GM19468 (cell line): ENCODE measurements around the gene GRK5.
"Not testable (repeated sequence)": the region's sequence is repeated elsewhere in the genome, so short reads cannot be mapped to it uniquely, and the experiment has no call there.

ENCODE experiments used
- ATAC-seq: cut with Tn5 transposase; IDR thresholded peaks from one replicate; pipeline ENCODE4 v1.9.1; 2021; ENCODE audit warnings: mild to moderate bottlenecking, moderate library complexity, moderate number of reproducible peaks; ENCODE audit not compliant: unreplicated experiment; ENCODE audit errors: extremely low read depth

Gene GRK5

DNA sequence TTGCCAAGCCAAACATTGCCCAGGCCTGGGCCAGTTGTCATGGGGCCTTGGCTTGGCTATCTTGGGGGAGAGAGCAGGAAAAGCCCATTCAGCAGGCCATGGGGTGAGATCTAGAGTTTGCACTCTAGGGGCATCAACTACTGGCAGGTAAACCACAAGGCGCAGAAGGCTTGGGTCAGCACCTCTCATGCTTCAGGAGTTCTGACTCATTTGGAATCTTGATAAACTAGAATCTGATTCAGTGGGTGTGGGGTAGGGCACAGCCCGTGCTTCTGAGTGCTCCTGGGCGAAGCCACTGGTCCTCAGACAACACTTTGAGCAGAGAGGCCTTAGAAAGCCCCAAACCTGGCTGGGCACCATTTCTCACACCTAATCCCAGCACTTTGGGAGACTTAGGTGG lies 254.0 kb downstream of the GRK5 start:
- ATAC-seq = peak; percentile 50

DNA sequence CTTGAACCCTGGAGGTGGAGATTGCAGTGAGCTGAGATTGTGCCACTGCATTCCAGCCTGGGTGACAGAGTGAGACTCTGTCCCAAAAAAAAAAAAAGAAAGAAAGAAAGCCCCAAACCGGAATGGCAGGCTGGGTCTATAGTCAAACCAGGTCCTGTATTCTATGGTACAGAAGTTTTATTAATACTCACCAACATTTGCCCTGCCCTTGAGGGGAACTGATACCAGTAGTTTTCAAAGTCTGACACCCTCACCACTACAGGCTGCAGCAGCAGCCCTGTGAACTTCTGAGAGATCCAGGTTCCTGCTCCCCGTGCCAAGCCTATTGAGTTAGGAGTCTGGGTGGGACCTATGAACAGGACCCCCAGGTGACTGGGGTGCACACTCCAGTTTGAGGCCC lies 254.6 kb downstream of the GRK5 start:
- no peak for ATAC-seq

DNA sequence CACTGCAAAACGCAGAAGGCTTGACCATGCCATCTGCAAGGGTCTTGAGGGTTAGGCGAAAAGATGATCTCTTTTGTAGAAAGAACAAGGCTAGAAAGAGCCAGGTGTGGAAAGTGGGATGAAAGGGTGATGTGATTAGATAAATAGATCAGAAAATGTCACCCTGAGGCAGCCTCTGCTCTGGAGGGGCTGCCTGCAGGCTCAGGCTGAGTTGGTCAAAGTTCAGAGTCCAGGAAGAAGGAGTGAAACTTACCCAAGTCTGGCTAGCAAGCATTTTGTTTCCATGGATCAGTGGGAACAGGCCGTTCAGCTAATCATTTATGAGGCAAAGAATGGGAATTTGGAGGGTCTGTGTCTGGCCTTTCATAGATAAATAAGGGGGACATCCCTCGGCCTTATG lies 255.4 kb downstream of the GRK5 start:
- no peak for ATAC-seq

DNA sequence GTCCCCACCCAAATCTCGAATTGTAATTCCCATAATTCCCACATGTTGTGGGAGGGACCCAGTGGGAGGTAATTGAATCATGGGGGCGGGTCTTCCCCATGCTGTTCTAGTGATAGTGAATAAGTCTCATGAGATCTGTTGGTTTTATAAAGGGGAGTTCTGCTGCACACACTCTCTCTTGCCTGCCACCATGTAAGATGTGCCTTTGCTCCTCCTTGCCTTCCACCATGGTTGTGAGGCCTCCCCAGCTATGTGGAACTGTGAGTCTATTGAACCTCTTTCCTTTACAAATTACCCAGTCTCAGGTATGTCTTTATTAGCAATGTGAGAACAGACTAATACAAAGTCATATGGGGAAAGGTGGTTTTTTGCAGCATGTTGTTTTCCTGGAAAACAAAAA lies 255.8 kb downstream of the GRK5 start:
- not testable (repeated sequence) for ATAC-seq

DNA sequence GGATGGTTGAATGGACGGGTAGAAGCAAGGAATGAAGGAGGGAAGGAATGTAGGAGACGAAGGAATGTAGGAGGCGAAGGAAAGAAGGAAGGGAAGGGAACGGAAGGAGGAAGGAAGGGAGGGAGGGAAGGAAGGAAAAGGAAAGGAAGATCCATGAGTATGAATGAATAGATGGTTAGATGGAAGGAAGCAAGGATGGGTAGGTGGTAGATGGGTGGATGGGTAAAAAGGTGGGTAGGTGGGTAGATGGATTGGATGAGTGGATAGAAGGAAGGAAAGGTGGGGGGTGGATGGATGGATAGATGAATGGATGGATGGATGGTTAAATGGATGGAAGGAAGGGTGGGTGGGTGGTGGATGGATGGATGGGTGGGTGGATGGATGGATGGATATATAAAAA lies 257.7 kb downstream of the GRK5 start:
- no peak for ATAC-seq

DNA sequence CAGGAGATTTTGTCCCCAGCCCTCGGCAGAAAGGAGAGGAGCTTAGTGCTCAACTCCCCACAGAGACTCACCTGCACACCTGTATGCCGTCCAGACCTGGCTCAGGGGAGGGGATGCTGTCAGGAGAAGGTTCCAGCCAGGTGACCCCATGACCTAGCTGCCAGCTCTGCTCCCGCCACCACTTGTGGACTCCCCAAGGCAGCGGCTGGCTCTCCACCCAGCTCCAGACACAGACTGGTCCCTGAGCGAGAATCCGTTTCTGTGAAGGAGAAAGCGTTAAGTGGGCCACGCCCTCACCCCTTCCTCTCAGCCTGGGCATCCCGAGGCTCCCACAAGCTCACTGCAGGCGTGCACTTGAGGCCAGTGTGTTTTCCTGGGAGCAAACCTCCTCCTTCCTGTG lies 258.7 kb downstream of the GRK5 start:
- ATAC-seq = no peak

DNA sequence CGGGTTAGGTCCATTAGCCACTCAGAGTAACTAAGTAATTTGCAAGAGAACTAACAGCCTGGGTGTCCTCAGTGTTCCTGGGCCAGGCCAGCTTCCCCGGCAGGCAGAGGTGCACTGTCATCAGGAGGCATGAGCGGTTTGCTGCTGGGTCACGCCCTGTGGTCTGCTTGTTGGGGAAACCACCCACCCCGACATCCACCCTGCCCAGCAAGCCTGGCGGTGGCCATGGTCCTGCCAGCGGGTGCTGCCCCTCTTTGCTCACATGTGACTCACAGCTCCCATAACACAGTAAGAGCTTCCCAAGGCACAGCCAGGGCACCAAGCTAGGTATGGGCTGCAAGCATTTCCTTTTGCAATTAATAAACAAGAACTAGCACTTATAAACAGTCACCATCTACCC lies 259.3 kb downstream of the GRK5 start:
- ATAC-seq = no peak

DNA sequence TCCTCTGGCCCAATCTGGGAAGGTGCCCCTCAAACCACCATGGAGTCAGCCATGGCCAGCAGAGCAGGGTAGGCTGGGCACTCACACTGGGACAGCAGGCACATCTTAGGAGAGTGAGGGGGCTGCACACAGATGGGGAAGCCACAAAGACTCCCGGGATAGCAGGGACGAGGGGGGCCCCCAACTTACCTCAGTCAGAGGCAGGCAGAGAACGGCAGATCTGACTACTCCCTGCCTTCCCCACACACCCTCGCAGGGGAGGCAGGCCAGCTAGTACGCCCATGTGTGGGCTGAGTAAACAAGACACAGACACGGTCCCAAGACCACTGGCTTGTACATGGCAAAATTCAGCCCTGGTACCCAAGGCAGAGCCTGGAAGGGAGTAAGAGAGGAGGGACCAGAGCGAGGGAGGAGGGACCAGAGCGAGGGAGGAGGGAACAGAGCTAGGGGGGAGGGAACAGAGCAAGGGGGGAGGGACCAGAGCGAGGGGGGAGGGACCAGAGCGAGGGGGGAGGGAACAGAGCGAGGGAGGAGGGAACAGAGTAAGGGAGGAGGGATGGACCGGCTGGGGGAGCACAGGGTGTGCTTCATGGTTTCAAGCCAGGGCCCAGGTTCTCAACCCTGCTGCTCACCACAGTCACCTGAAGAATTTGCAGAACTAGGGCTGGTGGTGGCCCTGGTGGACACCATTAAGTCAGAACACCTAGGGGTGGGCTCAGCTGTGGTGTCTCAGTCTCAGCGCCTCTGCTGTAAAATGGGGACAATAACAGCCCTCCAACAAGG lies 261.4 kb downstream of the GRK5 start:
- ATAC-seq = no peak

DNA sequence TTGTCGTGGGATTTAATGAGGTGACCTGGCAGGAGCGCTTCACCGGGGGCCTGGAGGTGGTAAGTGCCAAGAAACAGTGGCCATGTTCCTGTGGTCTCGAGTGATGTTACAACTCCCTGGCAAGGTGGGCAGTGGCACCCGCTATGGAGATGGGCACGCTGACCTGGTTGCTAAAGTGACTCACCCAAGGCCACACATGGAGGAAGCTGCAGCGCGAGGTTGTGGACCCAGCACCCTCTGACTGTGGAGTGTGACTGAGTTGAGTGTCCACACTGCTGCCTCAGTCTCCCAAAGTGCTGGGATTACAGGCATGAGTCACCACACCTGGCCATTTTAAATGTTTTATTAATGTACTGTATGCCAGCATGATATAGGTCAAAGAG lies 261.9 kb downstream of the GRK5 start:
- no peak for ATAC-seq

DNA sequence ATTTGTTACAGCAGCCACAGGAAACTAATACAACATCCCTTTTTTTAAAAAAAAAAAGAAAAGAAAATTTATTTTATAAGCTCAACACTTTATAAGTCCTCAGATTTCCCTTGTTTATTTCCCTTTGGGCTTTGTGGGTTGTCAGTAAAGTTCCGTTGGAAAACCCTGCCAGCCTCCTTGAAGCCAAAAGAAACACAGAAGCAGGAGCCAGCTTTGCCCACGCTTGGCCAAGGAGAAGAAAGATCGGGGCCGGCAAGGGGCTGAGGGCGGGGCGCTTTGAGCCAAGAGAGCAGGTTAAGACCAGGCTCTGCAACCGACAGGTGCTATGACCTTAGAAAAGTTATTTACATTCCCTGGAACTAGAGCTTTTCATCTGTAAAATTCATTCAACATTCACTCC lies 262.5 kb downstream of the GRK5 start:
- no peak for ATAC-seq

DNA sequence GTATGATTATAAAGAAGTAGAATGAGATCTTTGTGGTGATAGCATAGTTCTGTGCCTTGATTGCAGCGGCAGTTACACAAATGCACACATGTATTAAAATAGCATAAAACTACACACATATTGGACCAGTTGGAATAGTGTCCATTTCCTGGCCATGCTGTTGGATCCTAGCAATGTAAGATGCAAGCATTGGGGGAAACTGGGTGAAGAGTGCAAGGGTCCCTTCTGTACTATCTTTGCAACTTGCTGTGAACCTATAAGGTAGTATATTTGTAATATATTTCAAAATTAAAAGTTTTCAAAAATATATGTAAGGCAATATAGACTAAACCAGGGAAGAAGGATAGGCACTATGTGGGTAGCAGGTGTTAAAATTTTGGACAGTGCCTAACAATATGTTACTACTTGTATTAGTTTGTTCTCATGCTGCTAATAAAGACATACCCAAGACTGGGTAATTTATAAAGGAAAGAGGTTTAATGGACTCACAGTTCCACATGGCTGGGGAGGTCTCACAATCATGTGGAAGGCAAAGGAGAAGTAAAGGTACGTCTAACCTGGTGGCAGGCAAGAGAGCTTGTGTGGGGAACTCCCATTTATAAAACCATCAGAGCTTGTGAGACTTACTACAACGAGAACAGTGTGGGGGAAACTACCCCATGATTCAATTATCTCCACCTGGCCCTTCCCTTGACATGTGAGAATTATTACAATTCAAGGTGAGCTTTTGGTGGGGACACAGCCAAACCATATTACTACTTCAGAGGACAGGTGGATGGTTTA lies 263.7 kb downstream of the GRK5 start:
- ATAC-seq = no peak

DNA sequence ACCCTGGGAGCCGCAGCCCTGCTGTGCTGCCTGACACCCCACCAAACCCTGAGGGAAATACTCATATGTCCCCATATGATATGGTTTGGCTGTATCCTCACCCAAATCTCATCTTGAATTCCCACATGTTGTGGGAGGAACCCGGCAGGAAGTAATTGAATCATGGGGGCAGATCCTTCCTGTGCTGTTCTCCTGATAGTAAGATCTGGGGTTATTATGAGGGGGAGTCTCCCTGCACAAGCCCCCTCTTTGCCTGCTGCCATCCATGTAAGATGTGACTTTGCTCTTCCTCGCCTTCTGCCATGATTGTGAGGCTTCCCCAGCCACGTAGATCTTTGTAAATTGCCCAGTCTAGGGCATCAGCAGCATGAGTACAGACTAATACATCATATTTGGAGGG lies 266.4 kb downstream of the GRK5 start:
- ATAC-seq = no peak

DNA sequence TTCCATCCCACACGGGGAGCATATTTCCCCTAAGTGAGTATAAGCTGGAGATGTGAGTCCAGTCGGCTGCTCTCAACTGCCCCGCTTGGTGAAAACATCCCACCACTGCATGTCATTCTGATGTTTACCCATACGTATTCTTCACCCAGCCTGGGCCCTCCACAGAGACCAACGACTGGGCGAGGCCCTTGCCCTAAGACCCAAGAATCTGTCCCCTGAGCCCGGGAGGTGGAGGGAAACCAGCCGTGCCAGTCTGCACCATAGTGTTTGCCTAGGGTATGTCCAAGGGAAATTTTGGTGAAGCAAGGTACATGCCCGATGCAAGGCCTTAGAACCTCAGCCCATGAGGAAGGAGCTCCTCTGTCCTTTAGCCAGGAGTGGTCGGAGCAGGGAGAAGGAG lies 267.2 kb downstream of the GRK5 start:
- no peak for ATAC-seq

DNA sequence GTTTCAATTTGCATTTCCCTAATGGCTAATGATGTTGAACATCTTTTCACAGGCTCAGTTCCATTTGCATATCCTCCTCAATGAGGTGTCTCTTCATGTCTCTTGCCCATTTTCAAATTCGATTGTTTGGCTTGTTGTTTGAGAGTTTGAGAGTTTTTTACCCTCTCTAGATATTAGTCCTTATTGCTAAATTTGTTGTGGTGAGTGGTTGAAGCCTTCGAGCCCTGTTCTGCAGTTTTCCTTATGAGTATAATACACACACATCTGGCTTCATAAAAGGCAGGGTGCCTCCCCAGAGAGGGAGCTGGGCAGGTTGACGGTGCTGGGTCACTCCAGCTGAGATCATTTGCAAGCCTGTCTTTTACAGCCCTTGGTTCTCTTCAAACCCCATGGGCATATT lies 270.1 kb downstream of the GRK5 start:
- ATAC-seq = no peak

DNA sequence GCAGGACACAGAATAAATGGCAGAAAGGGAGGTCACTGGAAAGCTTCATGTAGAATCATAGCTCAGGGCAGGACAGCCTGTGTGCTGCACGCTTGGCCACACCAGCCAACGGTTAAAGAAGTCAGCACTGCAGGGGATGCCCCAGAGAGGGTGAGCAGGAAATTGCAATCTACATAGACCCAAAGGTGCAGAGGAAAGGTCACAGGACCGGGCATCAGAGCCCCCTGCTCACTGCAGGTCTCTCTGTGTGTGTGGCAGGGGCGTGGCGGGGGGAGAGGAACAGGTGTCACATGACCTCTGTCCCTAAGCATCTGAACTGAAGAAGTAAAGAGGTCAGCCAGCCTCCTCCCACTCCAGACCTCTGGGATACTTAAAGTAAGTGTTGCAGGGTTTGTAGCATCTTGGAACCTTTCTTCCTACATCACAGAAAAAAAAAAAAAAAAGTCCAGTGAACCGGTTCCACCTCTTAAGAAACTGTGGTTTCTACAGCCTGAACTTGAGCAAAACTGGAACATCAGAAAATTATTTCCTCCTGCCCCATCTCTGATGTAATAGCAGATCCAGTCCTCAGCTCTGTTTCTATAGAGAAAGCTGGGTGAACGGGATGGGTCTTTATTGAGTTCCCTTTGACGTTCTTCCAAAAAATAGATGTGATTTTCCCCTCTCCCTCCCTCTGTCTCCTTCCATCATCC lies 270.9 kb downstream of the GRK5 start:
- peak; percentile 71 for ATAC-seq

DNA sequence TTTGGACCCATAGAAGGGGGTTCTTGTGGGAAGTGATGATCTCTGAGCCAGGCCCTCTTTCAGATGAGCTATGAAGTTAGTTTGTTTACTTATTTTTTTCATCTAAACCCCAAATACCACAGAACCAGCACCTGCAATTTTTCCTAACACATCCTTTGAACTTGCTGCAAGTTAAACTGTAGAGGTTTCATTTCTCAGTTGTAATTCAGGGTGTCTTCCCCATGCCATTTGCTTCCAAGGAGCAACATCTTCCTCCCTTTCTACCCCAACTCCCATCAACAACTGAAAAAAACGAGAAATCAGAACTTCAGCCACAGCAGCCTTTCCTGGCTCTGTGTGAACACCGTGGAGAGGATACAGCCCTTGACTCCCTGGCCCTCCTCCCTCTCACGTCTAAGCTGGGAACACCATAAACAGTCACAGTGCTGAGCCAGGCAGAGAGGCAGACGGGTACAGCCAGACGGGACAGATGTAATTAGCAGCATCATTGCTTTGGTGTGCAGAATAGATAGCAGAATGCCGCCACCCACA lies 271.5 kb downstream of the GRK5 start:
- ATAC-seq = no peak

DNA sequence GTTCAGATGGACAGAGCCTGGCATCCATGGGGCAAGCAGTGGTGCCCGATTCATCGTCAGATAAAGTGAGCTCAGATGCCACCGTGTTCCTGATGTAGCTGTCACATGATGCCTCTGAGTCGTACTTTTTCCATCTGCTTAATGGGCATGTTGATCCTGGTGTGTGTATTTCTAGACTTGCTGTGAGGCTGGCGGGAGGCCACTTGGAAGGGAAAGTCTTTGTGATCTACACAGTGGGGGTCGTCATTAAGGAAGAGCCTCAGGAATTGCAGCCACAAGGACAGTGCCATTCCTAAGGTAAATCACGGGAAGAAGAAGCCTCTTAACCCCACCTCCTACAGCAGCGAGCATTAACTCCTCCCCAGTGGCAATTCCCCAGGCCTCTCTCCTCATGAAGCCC lies 272.2 kb downstream of the GRK5 start:
- ATAC-seq = no peak

DNA sequence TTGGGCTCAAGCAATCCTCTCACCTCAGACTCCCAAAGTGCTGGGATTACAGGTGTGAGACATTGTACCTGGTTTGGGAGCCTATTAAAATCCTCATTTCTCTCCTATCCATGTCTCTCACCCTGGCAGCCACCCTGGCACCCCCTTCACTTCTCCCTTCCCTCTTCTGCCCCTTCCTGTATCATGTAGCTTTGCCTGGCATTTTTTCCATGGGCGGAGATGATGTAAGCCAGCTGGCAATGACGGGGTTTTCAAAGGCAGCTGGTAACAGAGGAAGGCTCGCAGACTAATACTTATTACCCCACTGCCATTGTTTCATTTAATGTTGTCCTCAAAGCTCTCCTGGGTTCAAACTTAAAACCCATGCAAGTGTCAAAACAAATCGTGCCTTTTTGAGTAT lies 273.3 kb downstream of the GRK5 start:
- no peak for ATAC-seq

DNA sequence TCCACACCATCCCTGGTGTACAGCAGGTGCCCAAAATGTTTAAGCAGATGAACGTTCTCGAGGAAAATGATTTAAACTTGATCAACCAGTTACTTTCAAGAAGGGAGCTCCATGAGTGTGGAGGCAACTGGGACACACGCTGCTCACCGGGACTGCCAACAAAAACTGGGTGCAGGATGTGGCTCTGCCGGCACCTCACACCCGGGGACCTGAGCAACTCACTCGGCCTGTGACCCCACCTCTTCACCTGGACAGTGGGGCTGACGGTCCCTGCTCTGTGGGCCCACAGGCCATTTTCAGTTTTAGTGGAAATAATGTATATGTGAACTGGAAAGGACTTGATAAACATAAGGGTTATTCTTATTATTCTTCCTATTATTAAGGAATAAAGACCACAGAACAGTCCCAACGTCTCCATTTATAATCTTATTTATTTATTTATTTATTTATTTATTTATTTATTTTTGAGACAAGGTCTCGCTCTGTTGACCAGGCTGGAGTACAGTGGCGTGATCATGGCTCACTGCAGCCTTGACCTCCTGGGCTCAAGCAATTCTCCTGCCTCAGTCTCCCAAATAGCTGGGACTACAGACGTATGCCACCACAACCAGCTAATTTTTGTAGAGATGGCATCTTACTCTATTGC lies 274.5 kb downstream of the GRK5 start:
- no peak for ATAC-seq

DNA sequence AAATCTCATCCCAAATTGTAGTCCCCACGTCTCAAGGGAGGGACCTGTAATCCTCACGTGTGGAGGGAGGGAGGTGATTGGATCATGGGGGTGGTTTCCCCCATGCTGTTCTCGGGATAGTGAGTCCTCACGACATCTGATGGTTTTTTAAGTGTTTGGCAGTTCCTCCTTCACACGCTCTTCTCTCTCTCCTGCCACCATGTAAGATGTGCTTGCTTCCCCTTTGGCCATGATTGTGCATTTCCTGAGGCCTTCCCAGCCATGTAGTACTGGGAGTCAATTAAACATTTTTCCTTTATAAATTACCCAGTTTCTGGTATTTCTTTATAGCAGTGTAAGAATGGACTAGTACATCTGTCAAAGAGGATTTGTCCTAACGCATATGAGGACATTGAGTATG lies 275.6 kb downstream of the GRK5 start:
- ATAC-seq = no peak

DNA sequence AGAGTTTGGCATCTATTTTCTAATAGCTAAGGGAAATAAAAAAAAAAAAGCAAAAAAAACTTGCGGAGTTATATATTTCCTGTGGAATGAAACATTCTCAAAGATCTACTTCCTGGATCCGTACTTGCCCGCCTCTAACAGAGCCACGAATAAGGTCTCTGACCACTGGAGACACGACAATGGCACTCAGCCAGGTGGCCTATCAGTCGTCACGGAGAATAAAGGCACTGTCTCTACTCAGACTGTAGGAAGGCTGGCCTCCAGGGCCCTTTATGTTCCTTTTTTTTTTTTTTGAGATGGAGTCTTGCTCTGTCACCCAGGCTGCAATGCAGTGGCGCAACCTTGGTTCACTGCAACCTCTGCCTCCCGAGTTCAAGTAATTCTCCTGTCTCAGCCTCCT lies 276.5 kb downstream of the GRK5 start:
- no peak for ATAC-seq
